SU-DHL-6 (cell line): ENCODE measurements around the gene CHL1.

Source experiments
- H2AFZ ChIP-seq: fragments of 200-600 bp; sonication (generic); 2 replicates; pipeline ENCODE4 v1.6.1; 2014; ENCODE audit warnings: low read depth, mild to moderate bottlenecking, moderate library complexity, mixed read lengths, antibody characterized with exemption, low read length; ENCODE audit not compliant: severe bottlenecking
- H3F3A ChIP-seq: fragments of 200-600 bp; shearing (Covaris generic); 2 replicates; pipeline ENCODE4 v1.6.0; 2016; ENCODE audit warnings: antibody characterized with exemption, mild to moderate bottlenecking; ENCODE audit not compliant: insufficient read depth
- H3K27ac ChIP-seq: fragments of 200-600 bp; sonication (generic); 2 replicates; pipeline ENCODE4 v1.5.1; 2016; ENCODE audit warnings: low read depth, mild to moderate bottlenecking, low read length, moderate library complexity, mixed read lengths
- H3K27me3 ChIP-seq: fragments of 200-600 bp; sonication (generic), shearing (Covaris generic); 2 replicates; pipeline ENCODE4 v1.6.0; 2014; ENCODE audit warnings: mild to moderate bottlenecking, low read length
- H3K36me3 ChIP-seq: fragments of 200-600 bp; sonication (generic); 2 replicates; pipeline ENCODE4 v1.6.1; 2014; ENCODE audit warnings: mild to moderate bottlenecking, low read length, mixed read lengths
- H3K4me2 ChIP-seq: fragments of 300-600, 200-600 bp; shearing (Covaris generic), sonication (generic); 2 replicates; pipeline ENCODE4 v1.6.0; 2014; ENCODE audit warnings: low read length, low read depth, mild to moderate bottlenecking; ENCODE audit not compliant: poor library complexity, severe bottlenecking
- H3K4me3 ChIP-seq: fragments of 200-600 bp; sonication (generic); 2 replicates; pipeline ENCODE4 v1.5.1; 2014; ENCODE audit warnings: antibody characterized with exemption, low read length, mild to moderate bottlenecking, mixed read lengths; ENCODE audit not compliant: insufficient read depth, poor library complexity, severe bottlenecking
- H3K79me2 ChIP-seq: fragments of 200-600 bp; sonication (generic); 2 replicates; pipeline ENCODE4 v1.6.1; 2014; ENCODE audit warnings: mild to moderate bottlenecking, low read length, moderate library complexity; ENCODE audit not compliant: insufficient read depth
- H3K9ac ChIP-seq: fragments of 200-600 bp; sonication (generic); 2 replicates; pipeline ENCODE4 v1.7.0; 2014; ENCODE audit warnings: mild to moderate bottlenecking, low read length
- H3K9me2 ChIP-seq: fragments of 200-600 bp; sonication (generic); replicated peaks from 2 replicates; pipeline ENCODE4 v1.6.1; 2014; ENCODE audit warnings: low read length; ENCODE audit not compliant: insufficient read depth
- H3K9me3 ChIP-seq: fragments of 200-600 bp; sonication (generic); 2 replicates; pipeline ENCODE4 v1.6.1; 2014; ENCODE audit warnings: low read length, mixed read lengths; ENCODE audit not compliant: insufficient read depth
- H4K20me1 ChIP-seq: fragments of 200-600 bp; sonication (generic); 2 replicates; pipeline ENCODE4 v1.6.1; 2014; ENCODE audit warnings: low read depth, mild to moderate bottlenecking, antibody characterized with exemption, low read length, moderate library complexity, mixed read lengths
- CTCF ChIP-seq: fragments of 200-600 bp; sonication (generic); IDR thresholded peaks from one replicate; pipeline ENCODE4 v1.5.1; 2017; ENCODE audit warnings: antibody characterized with exemption, mild to moderate bottlenecking, low read length, moderate library complexity; ENCODE audit not compliant: insufficient read depth, poor library complexity, severe bottlenecking
- EZH2phosphoT487 ChIP-seq: fragments of 200-600 bp; sonication (generic), shearing (Covaris generic); conservative IDR thresholded peaks from 2 replicates; pipeline ENCODE4 v1.6.1; 2018; ENCODE audit warnings: mild to moderate bottlenecking, antibody characterized with exemption, low read length, moderate library complexity, mixed read lengths

The CHL1 gene

GRCh38 chr3:331881-332280 lies 135.3 kb downstream of the CHL1 start:
- H3K9ac ChIP-seq: no peak overlapping the region
- H3K9me2 ChIP-seq: no peaks in the 10 kb centered on the region
- H3K4me2 ChIP-seq: no peak overlapping the region
- no peak overlapping the region for H2AFZ ChIP-seq
- no peaks in the 10 kb centered on the region for H4K20me1 ChIP-seq
- H3F3A ChIP-seq: no peaks in the 10 kb centered on the region
- no peaks in the 10 kb centered on the region for H3K9me3 ChIP-seq
- no peak overlapping the region for H3K27ac ChIP-seq
- no peaks in the 10 kb centered on the region for H3K79me2 ChIP-seq
- TF ChIP-seq CTCF: no peak
- TF ChIP-seq EZH2phosphoT487: no peak
- H3K27me3 ChIP-seq: no peaks in the 10 kb centered on the region
- H3K36me3 ChIP-seq: no peaks in the 10 kb centered on the region; the same call in 1 of the 2 replicates
- no peak overlapping the region for H3K4me3 ChIP-seq

GRCh38 chr3:332701-333100 lies 136.1 kb downstream of the CHL1 start:
- Histone ChIP-seq H3K9me3 (no peaks in the 10 kb centered on the region), H3K4me2 (no peak overlapping the region)

GRCh38 chr3:335240-335639 lies 138.7 kb downstream of the CHL1 start:
- Histone ChIP-seq H4K20me1 (no peaks in the 10 kb centered on the region), H3K9me3 (no peaks in the 10 kb centered on the region), H3K27ac (no peak overlapping the region), H3K27me3 (no peaks in the 10 kb centered on the region), H3K9me2 (no peaks in the 10 kb centered on the region), H3K36me3 (no peaks in the 10 kb centered on the region; the same call in 1 of the 2 replicates), H3K79me2 (no peaks in the 10 kb centered on the region), H3F3A (no peaks in the 10 kb centered on the region), H2AFZ (no peak overlapping the region), H3K9ac (no peak overlapping the region), H3K4me2 (no peak overlapping the region), H3K4me3 (no peak overlapping the region)
- TF ChIP-seq CTCF (no peak), EZH2phosphoT487 (no peak)

More at GRCh38 chr3:332701-333100, 136.1 kb downstream of the CHL1 start:
- H3K27ac ChIP-seq: no peak overlapping the region
- no peaks in the 10 kb centered on the region for H3K9me2 ChIP-seq
- H3K79me2 ChIP-seq: no peaks in the 10 kb centered on the region
- H3K36me3 ChIP-seq: no peaks in the 10 kb centered on the region; the same call in 1 of the 2 replicates
- H4K20me1 ChIP-seq: no peaks in the 10 kb centered on the region
- H3K27me3 ChIP-seq: no peaks in the 10 kb centered on the region
- no peak overlapping the region for H3K4me3 ChIP-seq
- H3F3A ChIP-seq: no peaks in the 10 kb centered on the region
- no peak overlapping the region for H2AFZ ChIP-seq
- TF ChIP-seq EZH2phosphoT487: no peak
- no peak overlapping the region for H3K9ac ChIP-seq

GRCh38 chr3:339351-339750 lies 142.8 kb downstream of the CHL1 start:
- Histone ChIP-seq H2AFZ (no peak overlapping the region), H3K27me3 (no peaks in the 10 kb centered on the region), H3F3A (no peaks in the 10 kb centered on the region), H3K27ac (no peak overlapping the region), H3K9ac (no peak overlapping the region), H4K20me1 (no peaks in the 10 kb centered on the region), H3K9me3 (no peaks in the 10 kb centered on the region), H3K4me2 (no peak overlapping the region), H3K4me3 (no peak overlapping the region), H3K9me2 (no peaks in the 10 kb centered on the region), H3K36me3 (no peaks in the 10 kb centered on the region), H3K79me2 (no peaks in the 10 kb centered on the region)
- TF ChIP-seq EZH2phosphoT487: no peak
- TF ChIP-seq CTCF: no peak
